SU-DHL-6 (cell line): ENCODE results near the gene PPARA.

ENCODE experiments used
- EZH2phosphoT487 ChIP-seq: fragments of 200-600 bp; sonication (generic), shearing (Covaris generic); conservative IDR thresholded peaks from 2 replicates; pipeline ENCODE4 v1.6.1; 2018; ENCODE audit warnings: mild to moderate bottlenecking, antibody characterized with exemption, low read length, moderate library complexity, mixed read lengths
- TF ChIP-seq, protein P1 (sequence below): fragments of 200-600 bp; sonication (generic); IDR thresholded peaks from one replicate; pipeline ENCODE4 v1.5.1; 2017; ENCODE audit warnings: antibody characterized with exemption, mild to moderate bottlenecking, low read length, moderate library complexity; ENCODE audit not compliant: insufficient read depth, poor library complexity, severe bottlenecking

DNA sequence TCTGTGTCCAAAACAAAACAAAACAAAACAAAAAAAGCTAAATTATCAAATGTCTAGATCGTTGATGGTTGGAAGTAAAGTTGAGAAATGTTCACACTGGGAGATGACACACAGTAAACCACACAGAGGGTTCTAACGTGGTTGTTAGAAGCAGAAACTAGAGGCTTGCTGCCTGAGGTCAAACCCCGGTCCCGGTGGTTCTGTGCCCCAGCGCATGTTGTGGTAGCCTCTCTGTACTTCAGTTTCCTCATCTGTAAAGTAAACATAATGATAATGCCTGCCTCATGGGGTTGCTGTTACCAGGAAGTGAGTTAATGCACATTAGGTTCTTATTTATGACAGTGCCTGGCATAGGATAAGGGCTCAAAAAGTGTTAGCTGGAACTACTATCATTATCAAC lies 33.4 kb downstream of the PPARA start:
- TF ChIP-seq, protein P1, sequence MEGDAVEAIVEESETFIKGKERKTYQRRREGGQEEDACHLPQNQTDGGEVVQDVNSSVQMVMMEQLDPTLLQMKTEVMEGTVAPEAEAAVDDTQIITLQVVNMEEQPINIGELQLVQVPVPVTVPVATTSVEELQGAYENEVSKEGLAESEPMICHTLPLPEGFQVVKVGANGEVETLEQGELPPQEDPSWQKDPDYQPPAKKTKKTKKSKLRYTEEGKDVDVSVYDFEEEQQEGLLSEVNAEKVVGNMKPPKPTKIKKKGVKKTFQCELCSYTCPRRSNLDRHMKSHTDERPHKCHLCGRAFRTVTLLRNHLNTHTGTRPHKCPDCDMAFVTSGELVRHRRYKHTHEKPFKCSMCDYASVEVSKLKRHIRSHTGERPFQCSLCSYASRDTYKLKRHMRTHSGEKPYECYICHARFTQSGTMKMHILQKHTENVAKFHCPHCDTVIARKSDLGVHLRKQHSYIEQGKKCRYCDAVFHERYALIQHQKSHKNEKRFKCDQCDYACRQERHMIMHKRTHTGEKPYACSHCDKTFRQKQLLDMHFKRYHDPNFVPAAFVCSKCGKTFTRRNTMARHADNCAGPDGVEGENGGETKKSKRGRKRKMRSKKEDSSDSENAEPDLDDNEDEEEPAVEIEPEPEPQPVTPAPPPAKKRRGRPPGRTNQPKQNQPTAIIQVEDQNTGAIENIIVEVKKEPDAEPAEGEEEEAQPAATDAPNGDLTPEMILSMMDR, result no peak
- TF ChIP-seq EZH2phosphoT487, result no peak
